ENCODE data around the gene BRI3BP.
A peak's percentile ranks its signal among the peaks of the same experiment; 100 is the strongest.
"Not testable (repeated sequence)": the region's sequence is repeated elsewhere in the genome, so short reads cannot be mapped to it uniquely, and the experiment has no call there.

BRI3BP gene

GRCh38 chr12:125065919-125066570, 72.6 kb downstream of the BRI3BP start:
- Histone ChIP-seq H3K9me3 (ENCODE audit: control insufficient read depth, insufficient read depth, low read length) (no peaks in the 10 kb centered on the region), H3K4me3 (ENCODE audit: low read length) (peak overlapping the region; percentile 93), H3K36me3 (ENCODE audit: control insufficient read depth, insufficient read depth, low read length) (peaks cover 6% of the 10 kb centered on the region), H3K4me1 (ENCODE audit: control insufficient read depth, insufficient read depth, low read length) (peaks cover 10% of the 10 kb centered on the region), H3K27me3 (ENCODE audit: control insufficient read depth, insufficient read depth, low read length) (no peaks in the 10 kb centered on the region), H3K27ac (ENCODE audit: low read length) (no peak overlapping the region)
- no CpG with 5 or more reads among the region's 18 CpGs for WGBS (ENCODE audit: insufficient coverage, insufficient read length)
- no peak for DNase-seq (ENCODE audit: low read depth, low spot score)

DNA sequence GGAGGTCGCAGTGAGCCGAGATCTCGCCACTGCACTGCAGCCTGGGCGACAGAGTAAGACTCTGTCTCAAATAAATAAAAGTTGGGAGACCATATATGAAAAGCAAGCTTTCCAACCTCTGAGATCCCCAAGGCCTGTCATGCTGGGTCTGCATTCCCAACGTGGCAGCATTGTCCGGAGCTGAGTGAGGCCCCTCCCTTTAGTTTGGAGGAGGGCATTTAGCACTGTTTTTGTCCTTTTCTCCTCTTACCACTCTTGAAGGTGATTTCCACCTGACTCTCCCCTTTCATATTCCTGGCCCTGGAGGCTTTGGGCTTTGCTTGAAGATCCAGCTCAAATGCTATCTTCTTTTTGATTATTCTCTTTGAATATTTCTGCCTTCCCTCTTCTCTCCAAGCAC, 74.9 kb downstream of the BRI3BP start:
- no CpG with 5 or more reads among the region's 6 CpGs for WGBS (ENCODE audit: insufficient coverage, insufficient read length)
- no peaks in the 10 kb centered on the region for H3K9me3 ChIP-seq (ENCODE audit: control insufficient read depth, insufficient read depth, low read length)

GRCh38 chr12:125069616-125070015, 76.2 kb downstream of the BRI3BP start:
- Histone ChIP-seq H3K4me1 (ENCODE audit: control insufficient read depth, insufficient read depth, low read length) (peaks cover 6% of the 10 kb centered on the region), H3K27me3 (ENCODE audit: control insufficient read depth, insufficient read depth, low read length) (no peaks in the 10 kb centered on the region), H3K4me3 (ENCODE audit: low read length) (no peak overlapping the region), H3K27ac (ENCODE audit: low read length) (no peak overlapping the region), H3K9me3 (ENCODE audit: control insufficient read depth, insufficient read depth, low read length) (no peaks in the 10 kb centered on the region), H3K36me3 (ENCODE audit: control insufficient read depth, insufficient read depth, low read length) (peaks cover 8% of the 10 kb centered on the region)
- no peak for DNase-seq (ENCODE audit: low read depth, low spot score)
- WGBS (ENCODE audit: insufficient coverage, insufficient read length): no CpG with 5 or more reads among the region's 8 CpGs

More for the DNA sequence above, 74.9 kb downstream of the BRI3BP start:
- Histone ChIP-seq H3K4me1 (ENCODE audit: control insufficient read depth, insufficient read depth, low read length) (peaks cover 9% of the 10 kb centered on the region), H3K36me3 (ENCODE audit: control insufficient read depth, insufficient read depth, low read length) (peaks cover 8% of the 10 kb centered on the region), H3K4me3 (ENCODE audit: low read length) (no peak overlapping the region), H3K27me3 (ENCODE audit: control insufficient read depth, insufficient read depth, low read length) (no peaks in the 10 kb centered on the region), H3K27ac (ENCODE audit: low read length) (no peak overlapping the region)
- no peak for DNase-seq (ENCODE audit: low read depth, low spot score)

DNA sequence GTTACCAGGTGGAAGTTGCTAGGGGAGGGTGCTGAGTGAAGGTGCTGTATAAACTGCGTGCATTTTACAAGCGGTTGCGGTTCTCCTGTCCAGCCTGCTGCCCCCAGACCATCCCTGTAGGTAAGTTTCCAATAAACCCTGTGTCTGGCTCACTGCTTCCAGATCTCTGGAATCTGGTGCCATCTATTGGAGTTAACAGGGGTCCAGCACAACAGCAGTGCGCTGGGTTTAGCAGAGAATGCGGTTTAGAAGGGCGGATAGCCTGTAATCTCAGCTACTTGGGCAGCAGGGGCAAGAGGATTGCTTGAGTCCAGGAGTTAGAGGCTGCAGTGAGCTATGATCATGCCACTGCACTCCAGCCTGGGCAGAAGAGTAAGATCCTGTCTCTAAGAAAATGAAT, 76.7 kb downstream of the BRI3BP start:
- DNase-seq (ENCODE audit: low read depth, low spot score): no peak
- Histone ChIP-seq H3K4me3 (ENCODE audit: low read length) (no peak overlapping the region), H3K4me1 (ENCODE audit: control insufficient read depth, insufficient read depth, low read length) (peaks cover 6% of the 10 kb centered on the region), H3K27ac (ENCODE audit: low read length) (no peak overlapping the region), H3K36me3 (ENCODE audit: control insufficient read depth, insufficient read depth, low read length) (peaks cover 8% of the 10 kb centered on the region), H3K9me3 (ENCODE audit: control insufficient read depth, insufficient read depth, low read length) (no peaks in the 10 kb centered on the region), H3K27me3 (ENCODE audit: control insufficient read depth, insufficient read depth, low read length) (no peaks in the 10 kb centered on the region)
- WGBS (ENCODE audit: insufficient coverage, insufficient read length): no CpG with 5 or more reads among the region's 6 CpGs

- Histone ChIP-seq H3K4me3 (ENCODE audit: low read length) (no peak overlapping the region), H3K27ac (ENCODE audit: low read length) (no peak overlapping the region), H3K9me3 (ENCODE audit: control insufficient read depth, insufficient read depth, low read length) (no peaks in the 10 kb centered on the region), H3K36me3 (ENCODE audit: control insufficient read depth, insufficient read depth, low read length) (peaks cover 8% of the 10 kb centered on the region), H3K4me1 (ENCODE audit: control insufficient read depth, insufficient read depth, low read length) (peaks cover 6% of the 10 kb centered on the region), H3K27me3 (ENCODE audit: control insufficient read depth, insufficient read depth, low read length) (no peaks in the 10 kb centered on the region)
- DNase-seq (ENCODE audit: low read depth, low spot score): no peak
- WGBS (ENCODE audit: insufficient coverage, insufficient read length): no CpG with 5 or more reads among the region's 11 CpGs
These were observed 77.4 kb downstream of the BRI3BP start for GRCh38 chr12:125070661-125071390.

- no peak for DNase-seq (ENCODE audit: low read depth, low spot score)
- Histone ChIP-seq H3K4me1 (ENCODE audit: control insufficient read depth, insufficient read depth, low read length) (peaks cover 3% of the 10 kb centered on the region; the same call in 1 of the 2 replicates), H3K9me3 (ENCODE audit: control insufficient read depth, insufficient read depth, low read length) (no peaks in the 10 kb centered on the region), H3K36me3 (ENCODE audit: control insufficient read depth, insufficient read depth, low read length) (peaks cover 14% of the 10 kb centered on the region), H3K27me3 (ENCODE audit: control insufficient read depth, insufficient read depth, low read length) (no peaks in the 10 kb centered on the region), H3K4me3 (ENCODE audit: low read length) (no peak overlapping the region), H3K27ac (ENCODE audit: low read length) (no peak overlapping the region)
- no CpG with 5 or more reads among the region's 12 CpGs for WGBS (ENCODE audit: insufficient coverage, insufficient read length)
These were observed 78.0 kb downstream of the BRI3BP start for GRCh38 chr12:125071456-125071855.

GRCh38 chr12:125072496-125072895, 79.1 kb downstream of the BRI3BP start:
- H3K4me3 ChIP-seq (ENCODE audit: low read length): no peak overlapping the region
- no peaks in the 10 kb centered on the region for H3K9me3 ChIP-seq (ENCODE audit: control insufficient read depth, insufficient read depth, low read length)
- peaks cover 16% of the 10 kb centered on the region for H3K36me3 ChIP-seq (ENCODE audit: control insufficient read depth, insufficient read depth, low read length)
- no peaks in the 10 kb centered on the region for H3K4me1 ChIP-seq (ENCODE audit: control insufficient read depth, insufficient read depth, low read length)
- WGBS (ENCODE audit: insufficient coverage, insufficient read length): no CpG with 5 or more reads among the region's 2 CpGs
- no peak overlapping the region for H3K27ac ChIP-seq (ENCODE audit: low read length)
- H3K27me3 ChIP-seq (ENCODE audit: control insufficient read depth, insufficient read depth, low read length): no peaks in the 10 kb centered on the region
- DNase-seq (ENCODE audit: low read depth, low spot score): no peak

GRCh38 chr12:125074294-125074693, 80.8 kb downstream of the BRI3BP start:
- not testable (repeated sequence) for H3K27ac ChIP-seq (ENCODE audit: low read length); H3K9me3 ChIP-seq (ENCODE audit: control insufficient read depth, insufficient read depth, low read length); DNase-seq (ENCODE audit: low read depth, low spot score); H3K4me3 ChIP-seq (ENCODE audit: low read length); H3K4me1 ChIP-seq (ENCODE audit: control insufficient read depth, insufficient read depth, low read length); H3K27me3 ChIP-seq (ENCODE audit: control insufficient read depth, insufficient read depth, low read length)
- no CpG with 5 or more reads among the region's 2 CpGs for WGBS (ENCODE audit: insufficient coverage, insufficient read length)
- peaks cover 17% of the 10 kb centered on the region for H3K36me3 ChIP-seq (ENCODE audit: control insufficient read depth, insufficient read depth, low read length)

DNA sequence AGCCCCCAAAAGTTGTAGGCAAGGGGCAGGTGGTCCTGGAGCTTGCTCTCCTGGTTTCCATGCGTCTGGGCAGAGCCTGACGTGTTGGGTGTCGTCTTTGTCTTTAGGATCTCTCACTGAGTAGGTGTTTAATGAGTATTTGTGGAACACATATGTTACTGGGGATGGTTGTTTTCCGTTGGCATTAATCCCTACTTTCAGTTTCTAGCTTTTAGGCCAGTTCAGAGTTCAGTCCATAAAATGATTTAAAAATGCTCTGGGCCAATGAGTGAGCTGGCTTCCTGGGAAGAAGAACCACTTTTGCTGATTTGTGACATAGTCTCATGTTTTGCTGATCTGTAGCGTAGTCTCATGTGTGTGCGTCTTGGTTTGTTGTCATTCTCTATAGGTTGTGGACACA, 82.7 kb downstream of the BRI3BP start:
- DNase-seq (ENCODE audit: low read depth, low spot score): no peak
- Histone ChIP-seq H3K9me3 (ENCODE audit: control insufficient read depth, insufficient read depth, low read length) (no peaks in the 10 kb centered on the region), H3K36me3 (ENCODE audit: control insufficient read depth, insufficient read depth, low read length) (peaks cover 17% of the 10 kb centered on the region; the same call in 1 of the 2 replicates), H3K27ac (ENCODE audit: low read length) (no peak overlapping the region), H3K4me1 (ENCODE audit: control insufficient read depth, insufficient read depth, low read length) (no peaks in the 10 kb centered on the region), H3K27me3 (ENCODE audit: control insufficient read depth, insufficient read depth, low read length) (no peaks in the 10 kb centered on the region), H3K4me3 (ENCODE audit: low read length) (no peak overlapping the region)
- no CpG with 5 or more reads among the region's 6 CpGs for WGBS (ENCODE audit: insufficient coverage, insufficient read length)

DNA sequence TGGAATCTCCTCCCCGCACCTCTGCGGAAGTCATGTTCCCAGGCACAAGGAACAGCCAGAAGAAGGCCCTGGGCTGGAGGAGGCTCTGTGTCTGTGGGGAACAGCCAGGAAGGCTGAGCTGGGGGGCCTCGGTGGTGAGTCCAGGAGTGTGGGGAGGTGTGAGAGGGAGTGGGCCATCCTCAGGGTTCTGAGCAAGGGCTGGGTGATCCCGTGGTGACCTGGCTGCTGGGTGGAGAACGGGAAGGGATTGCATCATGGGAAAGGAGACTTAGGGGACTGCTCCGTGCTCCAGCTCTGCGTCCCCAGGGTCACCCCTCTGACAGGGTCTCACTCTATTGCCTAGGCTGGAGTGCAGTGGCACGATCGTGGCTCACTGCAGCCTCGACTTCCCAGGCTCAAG, 85.6 kb downstream of the BRI3BP start:
- DNase-seq (ENCODE audit: low read depth, low spot score): no peak
- peaks cover 18% of the 10 kb centered on the region; the same call in 1 of the 2 replicates for H3K36me3 ChIP-seq (ENCODE audit: control insufficient read depth, insufficient read depth, low read length)

More for the DNA sequence above, 85.6 kb downstream of the BRI3BP start:
- no CpG with 5 or more reads among the region's 10 CpGs for WGBS (ENCODE audit: insufficient coverage, insufficient read length)
- H3K9me3 ChIP-seq (ENCODE audit: control insufficient read depth, insufficient read depth, low read length): no peaks in the 10 kb centered on the region
- H3K27me3 ChIP-seq (ENCODE audit: control insufficient read depth, insufficient read depth, low read length): no peaks in the 10 kb centered on the region
- no peak overlapping the region for H3K27ac ChIP-seq (ENCODE audit: low read length)
- H3K4me3 ChIP-seq (ENCODE audit: low read length): no peak overlapping the region
- H3K4me1 ChIP-seq (ENCODE audit: control insufficient read depth, insufficient read depth, low read length): no peaks in the 10 kb centered on the region
